ENCODE data around the gene SH3BP4.

DNA sequence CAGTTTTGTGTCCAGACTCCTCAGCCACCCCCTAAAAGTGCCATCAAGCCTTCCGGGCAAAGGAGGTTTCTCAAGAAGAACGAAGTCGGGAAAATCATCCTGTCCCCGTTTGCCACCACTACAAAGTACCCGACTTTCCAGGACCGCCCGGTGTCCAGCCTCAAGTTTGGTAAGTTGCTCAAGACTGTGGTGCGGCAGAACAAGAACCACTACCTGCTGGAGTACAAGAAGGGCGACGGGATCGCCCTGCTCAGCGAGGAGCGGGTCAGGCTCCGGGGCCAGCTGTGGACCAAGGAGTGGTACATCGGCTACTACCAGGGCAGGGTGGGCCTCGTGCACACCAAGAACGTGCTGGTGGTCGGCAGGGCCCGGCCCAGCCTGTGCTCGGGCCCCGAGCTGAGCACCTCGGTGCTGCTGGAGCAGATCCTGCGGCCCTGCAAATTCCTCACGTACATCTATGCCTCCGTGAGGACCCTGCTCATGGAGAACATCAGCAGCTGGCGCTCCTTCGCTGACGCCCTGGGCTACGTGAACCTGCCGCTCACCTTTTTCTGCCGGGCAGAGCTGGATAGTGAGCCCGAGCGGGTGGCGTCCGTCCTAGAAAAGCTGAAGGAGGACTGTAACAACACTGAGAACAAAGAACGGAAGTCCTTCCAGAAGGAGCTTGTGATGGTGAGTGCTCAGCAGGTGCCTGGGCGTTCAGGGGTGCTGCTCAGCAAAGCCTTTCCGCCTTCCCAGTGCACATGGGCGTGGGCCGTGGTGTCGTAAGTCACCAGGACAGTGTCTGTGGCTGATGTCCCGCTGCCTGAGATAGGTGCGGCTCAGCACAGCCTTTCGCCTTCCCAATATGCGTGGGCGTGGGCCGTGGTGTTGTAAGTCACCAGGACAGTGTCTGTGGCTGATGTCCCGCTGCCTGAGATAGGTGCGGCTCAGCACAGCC is 91.0 kb downstream of the SH3BP4 start:
- TF ChIP-seq EZH2phosphoT487 (IDR thresholded peaks at IDR 0.05; ENCODE audit: insufficient read depth, low read depth) = no peak
- TF ChIP-seq EZH2 (IDR thresholded peaks at IDR 0.05; ENCODE audit: insufficient read depth, poor library complexity, severe bottlenecking) = no peak

All from GM23248 (cell line).